KBM-7 (cell line): Measurements from ENCODE around the gene SIGLEC15.
"Not testable (repeated sequence)": the region's sequence is repeated elsewhere in the genome, so short reads cannot be mapped to it uniquely, and the experiment has no call there.

ENCODE experiments used
- DNase-seq: peaks from one replicate; pipeline ENCODE4 v3.0.0-alpha.2; 2015
- in situ Hi-C: fragments of 300-500 bp; cut with MboI; formaldehyde crosslinking; loops from 2 replicates; pipeline ENCODE4 v1.14.3; 2020; ENCODE audit warnings: low sequenced_read_pairs, low pct_unique_long_range_greater_than_20kb, mixed read lengths

Gene SIGLEC15

GRCh38 chr18:45814733-45815132 is 10.7 kb upstream of the SIGLEC15 start:
- DNase-seq, in situ Hi-C loops: not testable (repeated sequence)

GRCh38 chr18:45817543-45817942 is 7.9 kb upstream of the SIGLEC15 start:
- DNase-seq, result no peak
- in situ Hi-C loops, result no loop called here

- in situ Hi-C loops, DNase-seq: not testable (repeated sequence)
Measured at GRCh38 chr18:45818765-45819164, 6.7 kb upstream of the SIGLEC15 start.

- DNase-seq, result no peak
- in situ Hi-C loops, result no loop called here
Measured at GRCh38 chr18:45820106-45820745, 5.2 kb upstream of the SIGLEC15 start.

GRCh38 chr18:45821026-45821425 is 4.4 kb upstream of the SIGLEC15 start:
- in situ Hi-C loops, result no loop called here
- DNase-seq, result no peak

- no peak for DNase-seq
- in situ Hi-C loops, result no loop called here
Measured at GRCh38 chr18:45821711-45822110, 3.8 kb upstream of the SIGLEC15 start.

GRCh38 chr18:45826084-45826483 is 609 bp downstream of the SIGLEC15 start:
- in situ Hi-C loops, result no loop called here
- no peak for DNase-seq

- in situ Hi-C loops, DNase-seq: not testable (repeated sequence)
Measured at GRCh38 chr18:45826716-45827115, 1.2 kb downstream of the SIGLEC15 start.

- in situ Hi-C loops, result no loop called here
- DNase-seq, result peak; percentile 64
Measured at GRCh38 chr18:45828917-45829811, 3.7 kb downstream of the SIGLEC15 start.

- DNase-seq, result no peak
- in situ Hi-C loops, result no loop called here
Measured at GRCh38 chr18:45829855-45830254, 4.4 kb downstream of the SIGLEC15 start.

- no peak for DNase-seq
- in situ Hi-C loops, result no loop called here
Measured at GRCh38 chr18:45830917-45831316, 5.4 kb downstream of the SIGLEC15 start.

- in situ Hi-C loops, result no loop called here
Measured at GRCh38 chr18:45833846-45834245, 8.4 kb downstream of the SIGLEC15 start.

GRCh38 chr18:45834306-45834705 is 8.8 kb downstream of the SIGLEC15 start:
- in situ Hi-C loops, result no loop called here
- DNase-seq, result peak; percentile 26

More at GRCh38 chr18:45833846-45834245, 8.4 kb downstream of the SIGLEC15 start:
- DNase-seq, result no peak

GRCh38 chr18:45835057-45835636 is 9.7 kb downstream of the SIGLEC15 start:
- in situ Hi-C loops, result no loop called here

GRCh38 chr18:45836242-45837205 is 11.0 kb downstream of the SIGLEC15 start:
- in situ Hi-C loops, result no loop called here
- no peak for DNase-seq

More at GRCh38 chr18:45835057-45835636, 9.7 kb downstream of the SIGLEC15 start:
- DNase-seq, result peak; percentile 27

- no peak for DNase-seq
- in situ Hi-C loops, result no loop called here
Measured at GRCh38 chr18:45837283-45838070, 12.0 kb downstream of the SIGLEC15 start.

GRCh38 chr18:45838302-45839070 is 13.0 kb downstream of the SIGLEC15 start:
- DNase-seq, result no peak
- in situ Hi-C loops, result no loop called here
